ENCODE results near the gene CAMK2B.
A peak's percentile ranks its signal among the peaks of the same experiment; 100 is the strongest.

CAMK2B gene

DNA sequence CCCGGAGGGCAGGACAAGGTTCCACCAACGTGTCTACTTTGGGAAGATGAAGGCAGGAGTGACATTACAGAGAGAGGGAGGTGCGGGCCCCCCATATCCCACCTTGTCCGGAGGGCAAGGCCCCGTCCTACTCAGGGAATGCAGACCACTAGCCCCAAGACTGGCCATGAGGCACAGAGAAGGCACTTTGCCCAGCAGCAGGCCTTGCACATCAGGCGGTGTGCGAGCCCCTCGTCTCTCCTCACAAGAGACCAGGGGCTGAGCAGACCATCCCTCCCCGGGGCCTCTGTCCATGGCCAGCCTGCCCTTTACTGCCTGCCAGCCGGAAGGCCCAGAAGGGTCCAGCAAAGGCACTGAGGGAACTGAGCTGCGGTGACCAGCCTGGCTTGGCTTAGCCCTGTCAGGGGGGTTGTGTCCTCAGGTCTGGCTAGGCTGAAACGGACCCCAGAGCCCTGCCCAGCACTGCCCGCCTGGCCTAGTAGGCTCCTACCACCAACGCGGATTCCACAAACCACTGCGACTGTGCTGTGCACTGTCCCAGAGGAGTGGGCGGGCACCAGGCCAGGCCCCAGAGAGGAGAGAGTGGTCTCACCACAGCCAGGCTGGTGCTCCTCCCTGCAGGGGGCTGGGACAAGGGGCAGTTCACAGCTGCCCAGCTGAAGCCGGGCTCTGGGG is 16.7 kb downstream of the CAMK2B start:
- DNase-seq (ENCODE audit: low spot score) = no peak

DNA sequence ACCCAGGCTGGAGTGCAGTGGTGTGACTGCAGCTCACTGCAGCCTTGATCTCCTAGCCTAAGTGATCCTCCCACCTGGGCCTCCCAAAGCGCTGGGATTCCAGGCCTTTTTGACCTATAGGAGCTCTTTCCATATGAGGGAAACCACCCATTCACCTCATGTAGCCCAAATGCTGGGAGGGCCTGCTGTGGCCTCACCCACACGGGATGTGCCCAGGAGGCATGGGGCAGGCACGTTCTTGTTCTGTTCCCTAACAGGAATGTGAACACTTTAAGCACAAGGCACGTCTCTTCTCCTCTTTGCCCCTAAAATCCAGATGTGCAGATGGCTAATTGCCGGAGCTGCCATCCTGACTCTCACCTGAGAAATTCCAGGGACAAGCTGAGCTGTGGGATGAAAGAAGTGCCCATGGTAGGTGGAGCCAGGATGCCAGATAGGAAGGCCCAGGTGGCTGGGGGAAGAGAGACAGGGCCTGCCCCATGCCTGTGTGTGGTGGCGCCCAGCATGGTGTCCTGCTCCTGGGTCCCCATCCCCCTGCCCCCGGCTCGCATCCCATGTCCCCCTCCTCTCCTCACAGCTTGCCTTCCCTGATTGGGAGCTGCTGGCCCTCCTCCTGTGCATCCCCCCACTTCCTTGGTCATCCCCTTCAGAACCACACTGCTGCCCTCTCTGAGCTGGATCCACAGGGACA is 17.3 kb downstream of the CAMK2B start:
- no peak for DNase-seq (ENCODE audit: low spot score)

DNA sequence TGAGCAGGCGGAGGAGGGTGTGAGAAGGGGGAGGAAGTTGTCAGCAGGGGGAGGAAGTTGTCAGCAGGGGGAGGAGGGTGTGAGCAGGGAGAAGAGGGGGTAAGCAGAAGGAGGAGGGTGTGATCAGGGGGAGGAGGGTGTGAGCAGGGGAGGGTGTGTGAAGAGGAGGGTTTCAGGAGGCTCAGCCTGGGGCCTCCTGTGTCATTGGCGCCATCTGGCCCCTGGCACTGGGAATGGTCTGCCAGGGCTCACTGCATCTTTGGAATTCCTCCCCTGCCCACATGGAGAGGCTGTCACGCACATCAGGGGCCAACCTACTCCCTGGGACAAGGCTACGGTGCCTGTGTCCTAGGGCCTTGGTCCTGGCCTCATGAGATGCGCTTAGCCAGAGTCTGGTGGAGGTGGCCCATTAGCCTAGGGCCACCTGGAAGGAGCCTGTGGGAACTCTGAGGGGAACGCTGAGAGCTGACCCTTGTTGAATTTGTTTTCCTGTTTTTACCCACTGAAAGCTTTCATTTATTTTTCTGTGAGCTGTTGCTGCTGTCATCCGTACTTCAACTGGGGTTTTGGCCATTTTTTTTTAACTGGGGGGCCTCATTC is 18.0 kb downstream of the CAMK2B start:
- no peak for DNase-seq (ENCODE audit: low spot score)

DNA sequence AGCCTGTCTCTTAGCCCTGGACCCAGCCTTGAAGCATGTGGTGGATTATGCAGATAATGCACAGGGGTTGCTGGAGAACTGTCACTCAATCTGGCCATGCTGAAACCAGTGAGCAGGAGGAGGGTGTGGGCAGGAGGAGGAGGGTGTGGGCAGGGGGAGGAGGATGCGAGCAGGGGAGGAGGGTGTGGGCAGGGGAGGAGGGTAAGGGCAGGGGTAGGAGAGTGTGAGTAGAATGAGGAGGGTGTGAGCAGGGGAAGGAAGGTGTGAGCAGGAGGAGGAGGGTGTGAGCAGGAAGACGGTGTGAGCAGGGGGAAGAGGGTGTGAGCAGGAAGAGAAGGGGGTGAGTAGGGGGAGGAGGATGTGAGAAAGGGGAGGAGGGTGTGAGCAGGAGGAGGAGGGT is 18.8 kb downstream of the CAMK2B start:
- DNase-seq (ENCODE audit: low spot score) = no peak

DNA sequence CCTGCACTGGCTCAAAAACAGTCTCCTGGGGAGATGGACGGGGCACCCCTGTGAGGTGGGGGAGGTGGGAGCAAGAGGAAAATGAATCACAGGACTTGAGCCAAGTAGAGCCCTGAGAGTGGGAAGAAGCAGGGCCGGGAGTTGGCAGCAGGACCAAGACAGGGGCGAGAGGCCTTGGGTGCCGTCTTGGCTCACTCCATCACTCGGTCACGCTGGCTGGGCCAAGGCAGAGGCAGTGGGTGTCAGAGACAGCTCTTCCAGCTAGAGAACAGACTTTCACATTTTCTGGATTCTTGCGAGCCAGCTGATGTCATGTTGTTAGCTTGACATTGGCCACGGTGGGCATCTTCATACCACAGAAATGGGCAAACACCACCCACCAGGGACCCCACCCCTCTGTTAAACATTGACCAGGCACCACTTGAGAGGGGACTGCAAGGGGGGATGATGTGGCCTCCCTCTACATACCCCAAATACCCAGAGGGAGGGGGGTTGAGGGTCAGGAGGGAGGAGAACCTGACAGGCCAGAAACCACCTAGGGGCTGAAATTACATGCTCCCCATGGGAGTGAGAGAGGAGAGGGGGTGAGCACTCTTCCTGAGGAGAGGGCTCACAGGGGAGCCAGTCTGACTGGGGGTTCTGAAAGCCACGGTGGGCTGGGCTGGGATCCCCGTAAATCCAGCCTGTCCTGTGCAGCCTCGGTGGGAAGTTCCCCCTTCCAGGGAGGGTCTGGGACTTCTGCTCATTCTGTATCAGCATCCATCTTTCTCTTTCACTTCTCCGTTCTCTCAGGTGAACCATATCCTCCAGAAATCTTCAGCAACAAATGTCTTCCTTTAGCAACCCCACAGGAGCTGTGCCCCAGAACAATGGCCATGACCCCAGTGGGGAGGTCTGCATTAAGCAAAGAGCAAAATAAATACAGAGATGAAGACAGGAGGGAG is 19.6 kb downstream of the CAMK2B start:
- peak; percentile 1 for DNase-seq (ENCODE audit: low spot score)

DNA sequence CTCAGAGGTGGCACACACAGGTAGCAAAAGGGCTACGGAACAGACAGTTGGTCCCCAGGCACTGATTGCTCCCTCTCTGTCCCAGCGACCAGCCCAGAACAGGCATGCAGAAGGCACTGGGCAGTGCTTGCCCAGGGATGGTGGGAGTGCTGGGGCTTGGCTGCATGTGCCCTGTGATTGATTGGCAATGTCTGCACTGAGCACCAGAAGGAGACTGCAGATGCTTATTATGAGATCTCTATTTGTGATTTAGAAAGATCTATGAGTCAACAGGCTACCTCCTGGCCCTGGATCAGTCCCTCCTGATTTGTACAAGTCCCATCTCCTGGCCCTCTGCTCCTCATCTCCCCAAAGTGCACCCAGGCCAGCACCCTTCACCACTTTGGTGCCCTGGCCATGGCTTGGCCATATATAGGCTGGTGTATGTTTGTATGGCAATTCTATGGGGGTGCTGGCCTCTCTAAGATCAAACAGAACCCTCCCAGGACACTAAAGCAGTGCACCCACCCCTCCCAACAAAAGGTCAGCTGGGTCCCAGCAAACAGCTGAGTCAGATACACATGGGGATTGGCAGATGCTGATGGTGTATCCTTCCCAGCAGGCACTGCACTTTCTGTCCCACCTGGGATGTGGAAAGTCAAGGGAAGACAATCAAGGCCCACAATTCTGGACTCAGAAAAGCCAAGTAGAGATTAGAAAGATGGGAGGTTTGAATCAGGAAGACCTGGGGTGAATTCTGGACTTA is 30.9 kb downstream of the CAMK2B start:
- peak; percentile 7 for DNase-seq (ENCODE audit: low spot score)

DNA sequence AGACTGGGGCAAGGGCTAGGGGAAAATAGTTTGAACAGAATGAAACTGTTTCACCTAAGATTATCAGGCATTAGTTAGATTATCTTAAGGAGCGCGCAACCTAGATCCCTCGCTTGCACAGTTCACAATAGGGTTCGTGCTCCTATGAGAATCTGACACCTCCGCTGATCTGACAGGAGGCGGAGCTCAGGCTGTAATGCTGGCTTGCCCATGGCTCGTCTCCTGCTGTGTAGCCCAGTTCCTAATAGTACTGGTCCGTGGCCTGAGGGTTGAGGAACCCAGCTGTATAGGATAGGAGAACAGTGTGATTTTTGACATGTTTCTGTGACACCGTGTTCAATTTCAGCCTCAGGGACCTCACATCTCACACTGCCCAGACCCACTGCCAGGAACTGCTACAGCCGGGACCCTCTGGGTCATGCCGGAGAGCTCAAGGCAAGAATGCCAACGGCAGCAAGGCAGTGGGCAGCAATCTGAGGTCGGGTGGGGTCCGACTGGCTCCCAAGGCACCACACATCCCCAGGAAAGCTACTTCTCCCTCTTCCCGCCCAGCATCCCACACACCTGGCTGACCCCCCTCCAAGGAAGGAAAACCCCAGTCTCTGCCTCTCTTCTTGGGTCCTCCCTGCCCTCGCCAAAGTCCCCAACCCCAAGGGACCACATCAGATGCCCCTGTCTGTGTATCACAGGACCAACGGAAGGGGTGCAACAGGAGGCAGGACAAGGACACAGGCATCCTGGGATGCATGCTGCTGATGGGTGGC is 31.7 kb downstream of the CAMK2B start:
- DNase-seq (ENCODE audit: low spot score) = peak; percentile 3

DNA sequence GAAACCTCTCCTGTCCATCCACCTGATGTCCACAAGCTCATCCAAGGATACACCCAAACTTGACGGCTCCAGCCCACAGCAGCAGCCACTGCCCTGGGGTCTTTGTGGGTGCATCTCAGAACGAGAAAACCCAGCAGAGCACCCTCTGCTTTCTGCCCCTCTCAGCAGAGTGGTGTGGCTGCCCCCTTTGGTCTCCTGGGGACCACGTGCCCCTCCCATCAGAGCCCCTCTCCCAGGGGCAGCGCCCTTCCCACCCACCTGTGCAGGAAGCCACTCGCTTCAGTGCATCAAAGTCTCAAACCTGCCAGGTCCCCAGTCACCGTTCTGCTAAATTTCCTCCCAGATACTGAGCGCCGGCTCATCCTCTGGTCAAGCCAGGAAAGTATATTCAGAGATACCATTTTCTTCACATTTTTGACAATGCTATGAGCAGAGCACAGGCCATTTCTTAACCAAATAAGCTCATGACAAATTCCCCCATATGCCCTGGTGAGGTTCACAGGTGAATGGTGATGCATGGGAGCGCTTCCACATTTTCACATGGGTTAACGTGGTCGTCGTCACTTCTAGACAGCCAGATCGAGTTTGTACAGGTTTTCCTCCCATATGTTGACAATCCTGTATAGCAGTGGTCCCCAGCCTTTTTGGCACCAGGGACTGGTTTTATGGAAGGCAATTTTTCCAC is 32.4 kb downstream of the CAMK2B start:
- peak; percentile 1 for DNase-seq (ENCODE audit: low spot score)

DNA sequence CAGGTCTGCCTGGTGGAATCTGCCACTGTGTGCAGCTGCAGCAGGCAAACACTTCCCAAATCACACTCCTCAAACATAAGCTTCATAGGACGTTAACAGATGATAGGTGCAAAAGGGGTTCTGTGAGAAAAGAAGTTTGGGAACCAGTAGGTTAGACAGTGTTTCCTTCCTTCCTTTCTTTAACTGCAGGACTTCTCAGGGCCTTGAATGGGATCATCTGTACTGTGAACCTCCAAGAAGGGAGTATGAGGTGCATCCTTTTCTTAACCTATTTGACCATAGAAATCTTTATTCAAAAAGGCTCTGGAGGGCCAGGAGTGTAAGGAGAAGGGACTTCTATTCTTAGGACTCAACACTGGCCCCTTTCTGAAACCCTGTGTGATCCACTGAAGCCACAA is 33.0 kb downstream of the CAMK2B start:
- no peak for DNase-seq (ENCODE audit: low spot score)

DNA sequence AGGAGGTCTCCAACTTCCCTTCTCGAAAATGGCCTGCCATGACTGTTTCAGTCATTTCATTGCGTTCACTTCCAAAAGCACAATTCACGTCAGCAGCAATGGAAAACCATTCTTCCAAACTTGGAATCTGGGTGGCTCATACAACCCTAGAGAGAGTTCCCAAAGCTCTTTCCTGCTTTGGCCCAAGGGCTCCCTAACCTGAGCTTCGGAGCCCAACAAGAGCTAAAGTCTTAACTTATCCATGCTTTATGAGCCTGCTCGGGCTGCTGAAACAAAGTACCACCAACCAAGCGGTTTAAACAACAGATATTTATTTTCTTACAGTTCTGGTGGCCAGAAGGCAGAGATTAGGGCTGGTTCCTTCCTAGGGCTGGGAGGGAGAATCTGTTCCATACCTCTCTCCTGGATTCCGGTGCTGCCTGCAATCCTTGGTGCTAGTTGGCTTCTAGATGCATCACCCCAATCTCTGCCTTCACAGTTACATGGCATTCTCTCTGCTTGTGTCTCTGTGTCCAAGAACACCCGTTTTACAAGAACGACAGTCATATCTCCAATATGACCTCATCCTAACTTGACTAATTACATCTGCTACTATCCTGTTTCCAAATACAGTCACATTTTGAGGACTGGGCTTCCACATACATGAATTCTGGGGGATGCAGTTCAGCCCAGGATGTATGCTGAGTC is 33.5 kb downstream of the CAMK2B start:
- DNase-seq (ENCODE audit: low spot score) = peak; percentile 35

DNA sequence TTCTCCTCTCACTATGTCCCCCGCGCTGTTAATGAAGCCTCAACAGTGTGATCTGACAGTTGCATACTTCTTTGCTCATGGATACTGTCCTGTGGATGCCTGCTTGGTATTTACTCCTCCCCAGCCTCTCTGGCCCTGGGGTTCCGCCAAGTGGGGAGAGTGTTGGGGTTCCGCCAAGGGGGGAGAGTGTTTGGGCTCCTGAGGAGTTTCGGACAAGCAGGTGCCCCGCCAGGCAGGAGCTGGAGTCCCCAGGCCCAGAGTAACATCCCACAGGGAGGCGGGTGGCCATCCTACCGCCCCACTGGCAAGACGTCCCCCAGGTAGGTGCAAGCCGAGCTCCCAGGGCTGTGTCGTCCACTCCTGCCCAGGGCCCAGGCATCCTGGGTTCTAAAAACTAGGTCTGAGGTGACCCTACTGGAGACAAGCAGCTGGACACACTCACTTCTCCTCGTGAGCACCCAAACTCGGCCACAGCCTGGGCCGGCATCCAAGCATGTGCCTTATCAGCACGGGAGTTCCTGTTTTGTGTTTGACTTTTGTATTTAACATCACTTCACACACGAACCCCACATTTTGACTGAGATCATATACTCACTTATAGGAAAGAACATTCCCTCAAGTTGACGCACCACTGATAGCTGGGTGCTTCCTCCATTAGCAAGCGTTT is 34.2 kb downstream of the CAMK2B start:
- no peak for DNase-seq (ENCODE audit: low spot score)

DNA sequence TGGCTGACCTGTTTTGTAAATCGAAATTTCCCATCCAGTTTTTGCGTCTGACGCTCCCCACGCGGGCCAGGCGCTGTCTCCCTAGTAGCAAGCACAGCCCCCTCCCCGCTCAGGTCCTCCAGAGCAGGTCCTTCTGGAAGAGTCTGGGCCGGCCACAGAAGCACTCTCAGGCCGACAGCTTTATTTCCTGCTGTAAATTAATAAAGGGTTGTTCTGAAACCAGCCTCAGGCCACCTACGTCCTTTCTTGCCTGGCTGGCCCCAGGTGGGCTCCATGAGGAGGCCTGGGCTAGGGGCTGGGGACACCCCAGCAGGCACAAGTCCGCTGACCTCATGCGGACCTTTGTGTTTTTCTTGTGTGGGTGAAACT is 35.2 kb downstream of the CAMK2B start:
- DNase-seq (ENCODE audit: low spot score) = no peak

DNA sequence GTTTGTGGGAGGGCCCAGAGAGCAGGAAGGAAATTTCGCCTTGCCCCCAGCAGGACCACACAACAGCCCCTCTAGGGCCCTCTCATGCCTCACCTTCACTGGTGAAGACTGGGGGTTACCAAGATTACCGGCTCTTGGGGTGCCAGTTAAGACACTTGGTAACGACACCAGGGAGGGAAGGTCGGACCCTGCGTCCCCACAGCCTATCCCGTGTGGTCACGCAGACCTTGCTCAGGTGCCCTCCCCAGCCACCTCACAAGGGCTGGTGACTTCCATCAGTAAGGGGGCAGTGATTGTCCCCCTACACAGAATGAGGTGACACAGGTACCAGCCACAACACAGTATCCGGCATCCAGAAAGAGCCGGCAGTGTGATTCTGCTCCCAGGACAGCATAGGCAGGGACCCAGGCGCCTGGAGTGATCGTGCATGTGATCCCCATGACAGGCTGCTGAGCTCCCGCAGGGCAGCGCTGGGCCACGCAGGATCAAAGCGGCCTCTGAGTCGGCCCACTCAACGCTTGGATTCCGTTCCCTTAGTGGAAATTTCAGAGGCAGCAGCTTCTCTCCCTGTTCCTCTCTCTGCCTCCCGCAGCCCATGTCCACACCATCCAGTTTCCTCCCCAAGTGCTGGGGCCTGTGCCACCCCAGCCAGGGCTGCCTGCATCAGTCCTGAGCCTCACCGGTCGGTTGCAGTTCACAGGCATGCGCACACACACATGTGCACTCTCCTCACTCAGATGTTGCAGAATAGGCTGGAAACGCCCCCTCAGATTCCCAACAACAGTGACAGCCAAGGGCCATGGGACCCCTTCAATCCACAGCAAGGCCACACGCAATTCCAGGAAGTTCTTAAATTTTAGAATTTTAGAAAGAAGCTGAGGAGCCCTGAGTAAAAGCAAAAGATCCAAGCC is 35.8 kb downstream of the CAMK2B start:
- no peak for DNase-seq (ENCODE audit: low spot score)

DNA sequence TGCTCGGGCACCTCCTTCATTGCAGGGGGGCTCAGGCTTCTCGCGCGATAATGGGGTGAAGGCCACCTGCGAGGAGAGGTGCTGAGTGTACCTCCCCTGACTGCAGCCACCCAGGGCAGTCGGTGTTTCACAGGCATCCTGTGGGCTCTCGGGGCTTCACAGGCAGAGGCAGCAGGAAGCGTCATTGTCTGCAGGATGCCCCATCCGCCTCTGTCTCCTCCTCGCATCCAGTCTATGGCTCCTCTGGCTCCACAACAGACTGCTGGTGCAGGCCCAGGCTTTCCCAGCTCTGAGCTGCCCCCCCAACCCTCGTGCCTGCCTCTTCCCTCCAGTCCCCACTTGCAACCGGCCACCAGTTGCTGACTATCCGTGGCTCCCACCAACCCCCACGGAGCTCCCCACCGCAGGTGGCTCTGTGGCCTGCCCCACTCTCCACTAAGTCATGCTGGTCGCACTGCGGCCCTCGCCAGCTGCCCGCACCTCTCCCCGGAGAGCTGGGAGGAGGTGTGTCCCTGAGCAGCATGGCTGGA is 36.5 kb downstream of the CAMK2B start:
- DNase-seq (ENCODE audit: low spot score) = no peak

DNA sequence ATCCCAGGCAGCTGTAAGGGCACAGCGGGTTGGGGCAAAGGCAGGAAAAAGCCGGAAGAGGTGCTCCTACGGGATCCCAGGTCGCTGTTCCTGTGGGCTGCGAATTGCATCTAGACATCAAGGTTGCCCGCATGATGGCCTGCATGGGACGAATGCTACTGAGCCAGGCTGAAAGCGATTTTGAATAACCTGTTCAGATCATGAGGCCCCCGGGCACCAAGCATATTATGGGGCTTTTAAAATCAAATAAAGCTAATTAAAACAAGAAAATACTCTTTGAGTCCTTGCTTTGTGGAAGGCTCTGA is 37.1 kb downstream of the CAMK2B start:
- no peak for DNase-seq (ENCODE audit: low spot score)

DNA sequence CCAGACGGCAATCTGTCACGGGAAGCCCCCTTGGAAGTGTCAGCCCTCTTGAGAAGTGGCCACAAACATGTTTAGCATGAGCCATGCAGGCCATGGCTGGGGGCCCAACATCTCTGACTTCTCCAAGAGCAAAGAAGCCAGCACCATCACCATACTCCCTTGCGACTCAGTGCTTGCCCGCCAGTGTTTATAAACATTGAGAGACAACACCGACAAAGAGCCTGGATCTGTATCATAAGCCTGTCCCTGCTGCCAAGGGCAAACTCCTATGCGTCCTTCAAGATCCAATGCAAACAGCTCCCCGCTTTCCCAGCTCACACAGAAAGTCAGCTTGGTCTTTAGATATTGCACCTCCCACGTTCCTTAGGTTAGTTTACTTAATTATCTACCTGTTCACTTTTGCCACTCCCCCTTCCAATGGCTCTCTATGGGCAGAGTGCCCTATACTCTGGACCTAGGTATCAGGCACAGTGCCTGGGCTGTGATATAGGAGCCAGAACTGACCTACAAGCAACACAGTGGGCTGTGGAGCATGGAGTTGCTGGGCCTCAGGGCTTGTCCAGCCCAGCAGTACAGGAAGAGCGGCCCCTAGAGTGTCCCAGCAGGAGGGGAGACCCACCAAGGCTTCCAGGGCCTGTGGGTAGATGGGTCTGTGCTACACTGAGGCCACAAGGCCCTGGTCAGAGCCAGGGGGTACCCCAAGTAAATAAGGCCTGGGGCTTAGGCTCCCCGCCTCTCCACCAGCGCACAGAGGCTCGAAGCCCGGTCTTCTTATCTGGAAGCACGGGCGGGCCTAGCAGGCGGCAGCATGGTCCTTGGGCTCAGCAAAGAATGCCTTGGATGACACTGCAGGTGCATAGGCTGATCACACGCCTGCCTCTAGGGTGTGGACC is 37.7 kb downstream of the CAMK2B start:
- DNase-seq (ENCODE audit: low spot score) = no peak
